ENCODE data around the gene CLRN1.

DNA sequence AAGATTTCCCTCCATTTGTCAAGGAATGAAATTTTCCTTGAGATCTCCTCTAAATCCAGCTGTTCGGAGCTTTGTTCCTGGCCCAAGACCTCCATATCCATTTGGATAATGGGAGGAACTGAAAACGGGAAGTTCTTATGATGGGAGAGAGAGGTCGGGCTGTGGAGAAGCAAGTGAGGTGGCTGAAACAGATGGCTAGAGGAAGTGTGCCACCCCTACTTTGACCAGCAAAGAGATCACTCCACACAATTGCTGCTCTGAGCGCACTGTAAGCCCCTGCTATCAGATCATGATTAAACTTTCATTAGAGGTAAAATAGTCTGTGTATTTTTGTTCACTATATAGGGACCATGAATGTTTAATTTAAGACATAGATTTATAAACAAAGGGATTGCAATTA lies 67.2 kb downstream of the CLRN1 start, which contains the start of gene MINDY4B:
- TF ChIP-seq CTCF (IDR thresholded peaks at IDR 0.05) (no peak), POLR2A (IDR thresholded peaks at IDR 0.05) (no peak)

Data from thyroid gland (tissue), 4 donors.